ENCODE data around the gene PPP1CB.
A peak's percentile ranks its signal among the peaks of the same experiment; 100 is the strongest.

PPP1CB gene

GRCh38 chr2:28766070-28766469 lies 14.4 kb downstream of the PPP1CB start:
- Histone ChIP-seq H3K9me3 (ENCODE audit: control insufficient read depth, insufficient read depth, low read depth, low read length) (no peaks in the 10 kb centered on the region), H3K4me3 (ENCODE audit: low read depth, low read length) (no peak overlapping the region), H3K4me1 (ENCODE audit: control insufficient read depth, insufficient read depth, low read length) (no peaks in the 10 kb centered on the region), H3K27ac (ENCODE audit: extremely low read depth, low read depth, low read length) (no peak overlapping the region), H3K36me3 (ENCODE audit: control insufficient read depth in 2 of 2, insufficient read depth in 1 of 2, low read length in 2 of 2) (no peaks in the 10 kb centered on the region)
- TF ChIP-seq ZNF623 (tag by site-specific recombination; IDR thresholded peaks at IDR 0.05) = no peak
- peak; percentile 64 for TF ChIP-seq PRDM6 (tag by site-specific recombination; IDR thresholded peaks at IDR 0.05)
- no peak for TF ChIP-seq ZNF350 (tag by site-specific recombination; IDR thresholded peaks at IDR 0.05)
- TF ChIP-seq, protein P1, sequence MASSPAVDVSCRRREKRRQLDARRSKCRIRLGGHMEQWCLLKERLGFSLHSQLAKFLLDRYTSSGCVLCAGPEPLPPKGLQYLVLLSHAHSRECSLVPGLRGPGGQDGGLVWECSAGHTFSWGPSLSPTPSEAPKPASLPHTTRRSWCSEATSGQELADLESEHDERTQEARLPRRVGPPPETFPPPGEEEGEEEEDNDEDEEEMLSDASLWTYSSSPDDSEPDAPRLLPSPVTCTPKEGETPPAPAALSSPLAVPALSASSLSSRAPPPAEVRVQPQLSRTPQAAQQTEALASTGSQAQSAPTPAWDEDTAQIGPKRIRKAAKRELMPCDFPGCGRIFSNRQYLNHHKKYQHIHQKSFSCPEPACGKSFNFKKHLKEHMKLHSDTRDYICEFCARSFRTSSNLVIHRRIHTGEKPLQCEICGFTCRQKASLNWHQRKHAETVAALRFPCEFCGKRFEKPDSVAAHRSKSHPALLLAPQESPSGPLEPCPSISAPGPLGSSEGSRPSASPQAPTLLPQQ (tag by site-specific recombination; IDR thresholded peaks at IDR 0.05) = no peak
- no peak for TF ChIP-seq ZNF658 (tag by site-specific recombination; IDR thresholded peaks at IDR 0.05)
- ChIA-PET POLR2A (no interaction called here), CTCF (no interaction called here)

GRCh38 chr2:28767337-28767736 lies 15.7 kb downstream of the PPP1CB start:
- no peaks in the 10 kb centered on the region for H3K4me1 ChIP-seq (ENCODE audit: control insufficient read depth, insufficient read depth, low read length)
- no peak overlapping the region for H3K4me3 ChIP-seq (ENCODE audit: low read depth, low read length)
- CTCF ChIA-PET = no interaction called here
- POLR2A ChIA-PET = no interaction called here
- TF ChIP-seq PRDM6 (tag by site-specific recombination; IDR thresholded peaks at IDR 0.05) (0 out of 2 replicates have a peak, but pooled peaks have one; percentile 15), ZSCAN23 (tag by site-specific recombination; IDR thresholded peaks at IDR 0.05) (no peak)
- no peaks in the 10 kb centered on the region for H3K36me3 ChIP-seq (ENCODE audit: control insufficient read depth in 2 of 2, insufficient read depth in 1 of 2, low read length in 2 of 2)
- H3K9me3 ChIP-seq (ENCODE audit: control insufficient read depth, insufficient read depth, low read depth, low read length) = no peaks in the 10 kb centered on the region
- no peak overlapping the region for H3K27ac ChIP-seq (ENCODE audit: extremely low read depth, low read depth, low read length)

- H3K9me3 ChIP-seq (ENCODE audit: control insufficient read depth, insufficient read depth, low read depth, low read length) = no peaks in the 10 kb centered on the region
- no peaks in the 10 kb centered on the region for H3K36me3 ChIP-seq (ENCODE audit: control insufficient read depth in 2 of 2, insufficient read depth in 1 of 2, low read length in 2 of 2)
- no peak overlapping the region for H3K4me3 ChIP-seq (ENCODE audit: low read depth, low read length)
- ChIA-PET CTCF (no interaction called here), POLR2A (no interaction called here)
- H3K27ac ChIP-seq (ENCODE audit: extremely low read depth, low read depth, low read length) = no peak overlapping the region
- TF ChIP-seq ZNF510 (tag by site-specific recombination; IDR thresholded peaks at IDR 0.05; ENCODE audit: insufficient replicate concordance) (no peak), ZNF223 (tag by site-specific recombination; IDR thresholded peaks at IDR 0.05) (no peak), ZSCAN18 (tag by site-specific recombination; IDR thresholded peaks at IDR 0.05) (no peak), ZNF280C (tag by site-specific recombination; IDR thresholded peaks at IDR 0.05) (no peak), ZNF830 (tag by site-specific recombination; IDR thresholded peaks at IDR 0.05; ENCODE audit: low read depth) (no peak), BCL11B (tag by site-specific recombination; IDR thresholded peaks at IDR 0.05; ENCODE audit: low read depth) (no peak), ZNF350 (tag by site-specific recombination; IDR thresholded peaks at IDR 0.05) (no peak), ZSCAN30 (tag by site-specific recombination; IDR thresholded peaks at IDR 0.05) (no peak), ZIC2 (tag by site-specific recombination; IDR thresholded peaks at IDR 0.05) (no peak), ZNF555 (tag by site-specific recombination; conservative IDR thresholded peaks at IDR 0.05) (no peak), TRIM28 (IDR thresholded peaks at IDR 0.05; ENCODE audit: borderline replicate concordance, low read length) (no peak)
- no peaks in the 10 kb centered on the region for H3K4me1 ChIP-seq (ENCODE audit: control insufficient read depth, insufficient read depth, low read length)
These were observed 16.8 kb downstream of the PPP1CB start for GRCh38 chr2:28768422-28768821.

Data from HEK293 (cell line).